ENCODE data around the gene CHST12.
"Not testable (repeated sequence)": the region's sequence is repeated elsewhere in the genome, so short reads cannot be mapped to it uniquely, and the experiment has no call there.

CHST12 gene

DNA sequence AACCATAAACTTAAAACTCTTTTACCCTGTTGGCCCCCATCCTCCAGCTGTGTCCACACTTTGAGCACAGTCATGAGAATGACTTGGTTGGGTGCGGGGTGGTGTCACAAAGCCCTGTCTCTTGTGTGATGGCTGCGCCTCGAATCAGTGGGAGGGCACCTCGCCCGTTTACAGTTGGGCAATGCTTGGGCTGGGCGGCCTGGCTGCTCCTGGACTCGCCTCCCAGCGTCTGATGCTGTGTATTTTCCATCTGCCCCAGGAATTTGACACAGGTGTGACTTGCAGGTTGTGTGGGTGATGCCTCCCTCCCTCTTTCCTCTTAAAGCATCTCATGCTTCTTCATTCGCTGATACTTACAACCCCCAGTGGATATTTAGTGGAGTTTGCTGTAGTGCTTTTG lies 33.7 kb downstream of the CHST12 start:
- DNase-seq: no peak

DNA sequence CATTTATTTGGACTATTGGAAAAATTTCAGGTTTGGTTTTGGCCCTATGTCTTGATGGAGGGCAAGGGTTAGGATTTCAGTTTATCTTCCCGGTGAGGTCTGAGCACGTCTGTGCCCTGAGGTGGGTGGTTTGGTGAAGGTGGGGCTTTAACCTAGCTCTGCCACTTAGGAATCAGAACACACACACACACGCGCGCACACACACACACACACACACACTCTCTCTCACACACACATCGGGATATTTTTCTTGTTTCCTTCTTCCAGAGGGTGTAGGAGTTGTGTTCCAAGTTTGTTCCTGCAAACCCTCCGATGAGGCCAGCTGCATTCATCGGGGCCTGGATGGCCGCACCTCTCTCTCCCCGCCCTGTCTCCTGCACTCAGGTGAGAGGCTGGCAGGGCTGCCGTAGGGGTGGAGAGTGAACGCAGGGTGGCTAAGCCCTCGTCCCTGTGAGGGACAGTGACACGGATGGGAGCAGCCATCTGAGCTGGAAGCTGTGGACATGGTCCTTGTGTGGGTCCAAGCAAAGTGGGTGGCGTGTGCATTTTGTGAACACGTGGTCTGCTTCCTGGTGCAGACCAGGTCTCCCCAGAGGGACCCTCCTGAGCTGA lies 34.2 kb downstream of the CHST12 start:
- no peak for DNase-seq

DNA sequence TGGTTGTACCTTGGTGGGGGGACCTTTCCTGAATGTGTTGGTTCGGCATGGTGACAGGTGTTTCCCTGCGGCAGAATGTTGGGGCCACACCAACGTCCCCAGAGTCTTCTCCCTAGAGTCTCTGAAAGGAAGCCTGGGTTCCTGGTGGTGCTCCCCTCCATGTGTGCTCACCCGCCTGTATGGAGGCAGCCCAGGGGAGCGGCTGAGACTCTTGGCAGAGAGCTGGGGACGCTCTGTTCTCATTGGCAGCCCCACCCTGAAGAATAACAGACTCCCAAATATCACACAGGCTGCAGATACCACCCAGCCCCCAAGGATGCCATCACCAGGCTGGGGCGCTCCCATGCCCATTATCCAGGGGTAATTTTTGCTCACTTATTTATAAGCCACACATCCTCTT lies 34.8 kb downstream of the CHST12 start:
- DNase-seq: no peak

DNA sequence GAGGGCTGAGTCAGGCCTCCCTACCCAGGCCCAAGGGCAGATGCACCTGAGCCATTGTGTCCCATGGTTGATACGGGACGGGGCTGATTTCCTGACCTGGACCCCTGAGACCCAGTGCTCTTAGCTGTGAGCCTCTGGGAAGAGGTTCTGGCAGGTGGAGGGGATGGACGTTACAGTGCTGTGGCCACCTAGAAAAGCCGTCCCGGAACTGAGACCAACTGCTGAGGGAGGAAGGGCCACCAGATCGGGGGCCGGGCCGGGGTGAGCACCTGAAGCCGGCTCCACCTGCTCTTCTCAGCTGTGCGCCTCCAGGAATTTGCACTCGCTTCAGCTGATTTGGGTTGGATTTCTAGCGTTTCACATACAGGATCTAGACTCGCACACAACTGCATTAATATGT lies 35.4 kb downstream of the CHST12 start:
- no peak for DNase-seq

DNA sequence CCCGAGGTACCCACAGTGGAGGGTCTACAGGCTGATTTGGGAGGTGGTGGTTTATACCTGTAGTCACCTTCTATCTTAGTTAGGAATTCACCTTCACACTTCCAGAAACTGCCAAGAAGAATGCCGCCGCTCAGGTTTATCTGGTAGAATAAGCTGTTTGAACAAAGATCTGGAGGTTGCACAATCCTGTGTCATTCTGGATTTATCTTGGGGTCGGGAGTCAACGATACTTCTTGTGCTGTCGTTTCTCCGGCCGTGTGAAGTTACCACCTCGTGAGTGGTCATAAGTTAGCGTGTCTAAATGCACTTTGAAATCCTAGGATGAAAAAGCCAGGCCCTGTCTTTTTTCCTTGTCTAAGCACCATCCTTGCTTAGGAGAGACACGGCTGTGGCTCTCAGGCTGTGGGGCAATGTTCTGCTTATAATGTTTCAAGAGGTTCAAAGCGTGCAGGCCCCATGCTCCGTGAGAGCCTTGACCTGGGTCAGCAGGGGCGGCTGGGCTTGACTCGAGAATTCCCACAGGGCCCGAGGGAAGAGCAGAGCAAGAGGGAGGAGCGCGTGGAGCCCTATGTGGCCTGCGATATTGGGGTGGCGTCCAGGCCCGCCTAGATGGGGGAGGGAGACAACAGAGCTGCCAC lies 37.3 kb downstream of the CHST12 start:
- DNase-seq: no peak

DNA sequence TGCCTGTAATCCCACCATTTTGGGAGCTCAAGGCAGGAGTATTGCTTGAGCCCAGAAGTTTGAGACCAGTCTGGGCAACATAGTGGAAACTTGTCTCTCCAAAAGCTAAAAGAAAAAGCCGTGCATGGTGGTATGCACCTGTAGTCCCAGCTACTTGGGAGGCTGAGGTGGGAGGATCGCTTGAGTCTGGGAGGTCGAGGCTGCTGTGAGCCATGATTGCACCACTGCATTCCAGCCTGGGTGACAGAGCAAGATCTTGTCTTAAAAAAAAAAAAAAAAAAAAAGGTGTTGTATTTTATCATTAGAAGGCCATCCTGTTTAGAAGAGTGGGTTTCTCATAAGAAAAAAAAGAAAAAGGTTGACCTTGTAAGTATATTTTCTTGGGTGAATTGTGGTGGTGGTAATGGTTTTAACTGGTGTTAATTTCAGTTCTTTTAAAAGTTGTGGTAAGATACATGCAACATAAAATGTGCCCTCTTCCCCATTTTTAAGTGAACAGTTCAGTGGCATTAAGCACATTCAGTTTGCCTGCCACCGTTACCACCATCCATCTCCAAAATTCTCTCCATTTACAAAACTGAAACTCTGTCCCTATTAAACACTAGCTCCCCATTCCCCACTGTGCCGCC lies 38.1 kb downstream of the CHST12 start:
- DNase-seq: no peak

DNA sequence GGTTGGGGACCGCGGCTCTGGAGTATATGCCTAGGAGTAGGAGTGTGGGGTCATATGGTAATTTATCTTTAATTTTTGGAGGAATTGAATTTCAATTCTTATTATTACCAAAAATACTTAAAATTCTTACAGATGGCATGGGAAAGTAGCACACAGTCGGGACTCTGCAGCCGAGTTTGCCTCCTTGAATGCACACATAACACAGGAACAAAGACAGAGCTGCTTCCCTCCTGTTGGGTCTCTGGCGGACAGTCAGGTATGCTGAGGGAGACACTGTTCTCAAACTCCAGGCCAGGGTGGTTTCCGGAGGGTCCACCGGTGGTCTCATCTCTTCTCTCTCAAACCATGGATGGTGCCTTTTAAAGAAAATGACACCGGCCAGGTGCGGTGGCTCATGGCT lies 40.1 kb downstream of the CHST12 start:
- DNase-seq: no peak

DNA sequence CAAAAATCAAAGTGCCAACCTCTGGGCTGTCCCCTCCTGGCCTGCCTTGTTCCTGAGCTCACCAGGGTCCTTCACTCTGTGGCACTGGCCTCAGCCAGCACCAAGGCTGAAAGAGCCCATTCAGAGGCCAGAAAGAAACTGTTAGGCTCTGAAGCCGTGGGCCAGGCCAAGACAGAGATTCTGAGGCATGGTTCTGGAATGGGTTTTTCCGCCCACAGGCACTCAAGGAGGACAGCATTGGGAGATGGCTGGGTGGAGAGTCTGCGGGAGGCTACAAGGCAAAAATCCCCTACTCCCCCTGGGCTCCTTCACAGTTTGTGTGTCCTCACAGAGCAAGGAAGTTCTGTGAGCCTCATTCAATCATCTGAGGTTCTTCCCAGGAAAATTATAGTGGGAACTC lies 41.1 kb downstream of the CHST12 start:
- peak; percentile 66 for DNase-seq

DNA sequence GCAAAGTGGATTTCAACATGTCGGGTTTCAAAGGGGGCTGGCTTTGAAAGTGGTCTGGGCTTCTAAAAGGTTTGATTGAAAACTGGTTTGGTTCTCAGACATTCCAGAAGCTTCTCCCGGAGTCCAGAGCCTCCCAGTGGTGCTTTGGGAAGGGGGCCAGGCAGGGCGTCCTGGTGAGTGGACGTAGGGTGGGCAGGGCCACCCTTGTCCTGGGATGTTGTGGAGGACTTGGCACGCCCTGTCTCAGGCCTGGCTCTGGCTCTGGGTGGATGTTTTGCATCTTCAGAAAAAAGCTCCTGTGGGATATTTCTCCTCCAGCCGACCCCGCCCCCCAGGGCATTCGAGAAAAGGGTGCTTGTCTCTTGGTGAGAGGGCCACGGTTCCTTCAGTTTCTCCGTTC lies 41.6 kb downstream of the CHST12 start:
- DNase-seq: no peak

DNA sequence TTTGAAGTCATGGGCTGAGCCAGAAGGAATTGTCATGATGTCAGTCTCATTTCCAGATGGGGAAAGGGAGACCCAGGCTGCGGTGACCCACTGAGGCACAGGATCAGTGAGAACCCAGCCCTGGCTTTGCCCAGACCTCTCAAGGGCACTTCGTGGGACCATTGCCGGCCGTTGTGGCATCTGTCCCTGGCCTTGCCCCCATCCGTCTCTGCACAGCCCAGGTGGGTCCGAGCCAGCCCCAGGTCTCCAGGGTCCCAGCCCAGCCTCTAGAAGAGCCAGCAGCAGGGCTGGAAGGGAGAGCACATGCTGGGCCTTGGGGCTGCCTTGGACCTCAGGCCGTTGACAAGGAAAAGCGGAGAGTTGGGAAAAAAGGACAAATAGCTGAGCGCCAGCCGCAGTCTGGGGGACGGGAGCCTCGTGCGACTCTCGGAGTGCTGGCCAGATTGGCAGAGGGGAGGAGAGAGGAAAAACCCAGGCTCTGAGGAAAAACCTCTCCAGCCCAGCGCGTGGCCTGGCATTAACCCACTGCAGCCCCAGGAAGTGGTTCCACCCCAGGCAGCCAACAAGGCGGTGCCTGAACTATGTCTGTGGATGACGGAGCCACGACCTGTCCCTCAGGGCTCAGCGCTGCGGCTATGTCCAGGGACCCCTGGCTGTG lies 42.6 kb downstream of the CHST12 start:
- no peak for DNase-seq

DNA sequence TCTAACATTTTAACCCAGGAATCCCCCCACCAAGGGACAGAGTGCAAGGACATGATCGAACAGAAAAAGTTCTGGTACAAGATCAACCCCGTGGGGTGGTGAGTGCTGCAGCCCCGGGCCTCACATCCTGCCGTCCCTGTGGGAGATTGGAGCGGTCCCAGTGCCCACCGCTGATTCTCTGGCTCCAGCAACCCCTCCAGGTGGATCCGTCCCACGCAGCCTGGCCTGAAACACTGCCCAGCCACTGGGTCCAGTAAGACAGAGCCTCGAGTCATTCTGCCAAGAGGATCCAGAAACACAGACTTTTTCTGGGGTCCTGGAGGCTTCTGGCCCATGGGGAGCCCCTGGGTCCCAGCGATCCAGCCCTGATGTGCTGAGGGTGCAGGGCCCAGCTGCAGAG lies 43.3 kb downstream of the CHST12 start:
- no peak for DNase-seq

DNA sequence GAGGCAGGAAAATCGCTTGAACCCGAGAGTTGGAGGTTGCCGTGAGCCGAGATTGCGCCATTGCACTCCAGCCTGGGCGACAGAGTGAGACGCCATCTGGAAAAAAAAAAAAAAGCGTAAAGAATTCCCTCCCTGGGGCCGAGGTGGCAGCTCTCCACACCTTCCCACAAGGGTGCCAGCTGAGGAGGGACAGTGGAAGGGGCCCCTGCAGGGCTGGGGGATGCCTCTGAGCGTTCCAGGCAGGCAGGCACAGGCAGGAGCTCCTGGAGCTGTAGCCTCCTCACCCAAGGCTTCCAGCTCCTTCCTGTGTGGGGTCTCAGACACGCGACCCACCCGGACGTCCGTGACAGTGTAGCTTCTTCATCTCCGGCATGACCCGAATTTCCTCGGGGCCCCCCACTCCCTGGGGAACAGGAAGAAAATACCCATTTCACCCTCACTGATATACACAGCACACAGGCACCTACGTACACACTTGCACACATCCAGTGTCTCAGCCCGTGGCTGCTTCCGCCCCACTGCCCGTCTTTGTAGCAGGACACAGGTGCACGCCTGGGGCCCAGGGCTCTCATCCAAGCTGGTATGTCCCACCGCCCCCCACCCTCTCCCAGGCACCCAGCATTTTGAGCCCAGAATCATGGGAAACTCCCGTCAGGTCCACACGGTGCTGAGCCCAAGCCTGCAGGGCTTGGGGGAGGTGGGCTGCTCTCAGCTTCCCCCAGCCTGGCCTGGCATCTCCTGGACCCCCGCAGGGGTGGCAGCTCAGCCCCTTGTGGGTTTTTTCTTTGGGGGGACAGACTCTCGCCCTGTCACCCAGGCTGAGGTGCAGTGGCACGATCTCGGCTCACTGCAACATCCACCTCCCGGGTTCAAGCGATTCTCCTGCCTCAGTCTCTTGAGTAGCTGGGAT lies 47.0 kb downstream of the CHST12 start:
- DNase-seq: no peak

DNA sequence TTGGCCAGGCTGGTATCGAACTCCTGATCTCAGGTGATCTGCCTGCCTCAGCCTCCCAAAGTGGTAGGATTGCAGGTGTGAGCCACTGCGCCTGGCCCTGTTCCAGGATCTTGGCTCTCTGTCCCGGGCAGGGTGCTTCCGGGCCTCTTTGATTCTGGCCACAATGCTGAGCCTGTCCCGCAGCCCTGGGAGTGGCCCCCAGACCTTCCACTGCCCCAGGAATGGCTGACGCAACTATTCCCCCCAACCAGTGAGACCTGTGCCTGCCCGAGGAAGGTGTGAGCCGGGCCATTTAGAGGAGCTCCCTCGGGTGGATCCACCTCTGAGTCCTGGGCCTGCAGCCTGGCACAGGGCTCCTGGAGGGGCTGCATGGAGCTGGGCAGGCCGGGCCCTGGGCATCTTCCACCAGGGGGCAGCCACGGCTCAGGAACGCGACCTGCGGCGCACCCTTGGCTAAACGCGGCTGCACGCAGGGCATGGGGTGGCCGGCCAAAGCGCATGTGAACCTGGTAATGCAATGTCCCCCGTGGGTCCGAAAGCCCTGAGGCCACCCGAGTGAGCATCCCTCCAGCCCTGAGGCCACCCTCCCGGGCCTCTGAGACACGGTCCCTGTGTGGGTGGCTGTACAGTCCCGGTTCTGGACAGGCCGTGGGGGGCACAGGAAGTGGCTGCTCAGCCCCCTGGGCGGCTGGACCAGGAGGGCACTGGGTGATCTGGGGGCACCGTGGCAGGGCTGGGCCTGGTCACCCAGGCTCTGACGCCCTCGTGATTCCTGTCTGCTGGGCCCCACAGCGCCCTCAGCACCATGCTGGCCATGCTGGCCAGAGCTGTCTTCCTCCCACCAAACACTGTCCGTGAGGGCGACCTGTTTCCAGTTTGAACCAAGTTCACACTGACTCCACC lies 48.0 kb downstream of the CHST12 start:
- peak; percentile 51 for DNase-seq

DNA sequence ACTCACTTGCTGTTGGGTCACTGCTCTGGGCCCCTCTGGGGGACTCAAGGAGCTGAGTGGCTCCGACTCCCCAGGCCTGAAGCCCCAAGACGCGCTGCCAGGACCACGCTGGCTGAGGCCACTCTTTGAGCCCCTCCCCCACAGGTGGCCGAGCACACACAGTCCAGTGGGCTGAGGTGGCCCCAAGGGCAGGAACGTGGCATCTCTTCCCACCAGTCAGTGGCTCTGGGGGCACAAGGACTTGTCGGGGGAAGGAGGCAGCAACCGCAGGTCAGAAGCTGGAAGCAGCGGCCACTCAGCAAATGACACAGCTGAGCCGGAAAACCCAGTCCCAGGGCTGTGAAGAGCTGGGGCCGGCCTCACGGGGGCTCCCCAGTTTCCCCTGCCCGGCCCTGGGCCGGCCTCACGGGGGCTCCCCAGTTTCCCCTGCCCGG lies 48.7 kb downstream of the CHST12 start:
- no peak for DNase-seq

DNA sequence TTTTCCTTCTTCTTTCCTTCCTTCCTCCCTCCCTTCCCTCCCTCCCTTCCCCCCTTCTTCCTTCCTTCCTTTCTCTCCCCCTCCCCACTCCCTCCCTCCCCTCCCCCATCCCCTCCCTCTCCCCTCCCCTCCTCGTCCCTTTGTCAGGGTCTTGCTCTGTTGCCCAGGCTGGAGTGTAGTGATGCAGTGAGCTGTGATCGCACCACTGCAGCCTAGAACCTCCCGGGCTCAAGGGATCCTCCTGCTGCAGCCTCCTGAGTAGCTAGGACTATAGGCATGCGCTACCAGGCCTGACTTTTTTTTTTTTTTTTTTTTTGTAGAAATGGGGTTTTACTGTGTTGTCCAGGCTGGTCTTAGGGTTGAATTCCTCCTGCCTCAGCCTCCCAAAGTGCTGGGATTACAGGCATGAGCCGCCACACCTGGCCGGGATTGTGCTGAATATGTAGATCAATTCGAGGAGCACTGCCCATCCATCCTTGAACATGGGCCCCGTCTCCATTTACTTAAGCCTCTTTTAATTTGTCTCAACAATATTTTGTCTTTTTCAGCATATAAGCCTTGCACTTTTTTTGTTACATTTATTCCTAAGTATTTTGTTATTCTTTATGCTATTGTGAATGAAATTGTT lies 49.3 kb downstream of the CHST12 start:
- DNase-seq: no peak

DNA sequence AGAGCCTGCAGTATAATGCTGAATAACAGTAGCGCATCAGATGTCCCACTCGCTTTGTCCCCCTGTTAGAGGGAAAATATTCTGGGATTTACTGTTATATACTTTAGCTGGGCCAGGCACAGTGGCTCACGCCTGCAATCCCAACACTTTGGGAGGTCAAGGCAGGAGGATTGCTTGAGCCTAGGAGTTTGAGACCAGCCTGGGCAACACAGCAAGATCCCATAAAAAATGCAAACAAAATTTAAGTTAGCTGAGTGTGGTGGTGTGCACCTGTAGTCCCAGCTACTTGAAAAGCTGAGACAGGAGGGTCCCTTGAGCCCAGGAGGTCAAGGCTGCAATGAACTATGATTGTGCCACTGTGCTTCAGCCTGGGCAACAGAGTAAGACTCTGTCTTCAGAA lies 50.4 kb downstream of the CHST12 start:
- DNase-seq: not testable (repeated sequence)

DNA sequence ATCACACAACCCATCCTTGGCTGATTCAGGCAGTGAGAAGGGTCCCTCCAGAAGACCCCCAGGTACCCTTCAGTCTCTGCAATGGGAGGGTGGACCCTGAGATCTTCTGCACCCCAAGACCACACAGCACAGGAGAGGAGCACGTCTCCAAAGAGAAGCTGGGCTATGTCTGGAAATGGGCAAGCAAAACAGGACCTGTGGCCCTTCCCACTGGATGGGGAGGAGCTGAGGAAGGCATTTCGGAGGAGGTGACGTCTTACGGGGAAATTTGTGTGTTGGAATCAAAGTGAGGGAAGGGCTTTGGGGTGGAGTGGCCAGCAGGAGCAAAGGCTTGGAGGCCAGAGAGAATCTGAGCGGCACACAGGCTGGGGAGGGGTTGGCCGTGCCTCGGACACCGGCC lies 56.3 kb downstream of the CHST12 start:
- DNase-seq: no peak

DNA sequence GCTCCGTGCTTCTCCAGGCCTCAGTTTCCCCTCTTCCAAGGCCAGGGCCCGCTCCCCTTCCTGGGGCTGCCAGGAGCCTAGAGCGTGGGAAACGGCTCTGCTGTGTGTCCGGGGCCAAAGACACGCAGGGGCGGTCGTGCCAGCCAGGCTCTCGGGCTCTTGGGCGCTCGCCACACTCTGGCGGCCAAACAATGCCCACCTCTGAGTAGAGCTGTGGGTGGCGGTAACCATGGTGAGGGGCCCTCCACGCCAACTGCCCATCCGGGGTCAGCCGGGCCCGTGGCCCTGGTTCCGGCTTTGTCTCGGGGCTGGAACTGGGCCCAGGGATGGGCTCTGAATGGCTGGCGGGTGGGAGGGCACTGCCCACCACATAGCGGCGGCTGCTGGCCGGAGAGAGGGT lies 56.8 kb downstream of the CHST12 start:
- DNase-seq: no peak

DNA sequence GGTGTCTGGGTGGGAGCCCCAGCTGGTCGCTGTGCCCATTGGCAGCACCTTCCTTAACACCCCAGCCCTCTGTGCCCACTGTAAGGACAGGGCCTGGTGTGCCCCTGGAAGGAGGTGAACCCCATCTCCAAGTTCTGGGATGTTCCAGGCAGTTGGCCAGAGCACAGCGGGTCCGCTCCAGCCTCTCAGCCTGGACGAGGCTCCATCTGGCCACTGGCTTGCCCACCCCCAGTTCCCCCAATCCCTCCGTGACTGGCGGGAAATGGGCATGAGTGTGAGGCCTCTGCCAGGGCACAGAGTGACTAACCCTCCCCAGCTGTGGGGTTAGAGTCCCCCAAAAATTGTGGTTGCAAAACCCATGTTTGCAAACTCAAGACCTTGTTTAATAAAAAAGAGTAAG lies 57.2 kb downstream of the CHST12 start:
- no peak for DNase-seq

DNA sequence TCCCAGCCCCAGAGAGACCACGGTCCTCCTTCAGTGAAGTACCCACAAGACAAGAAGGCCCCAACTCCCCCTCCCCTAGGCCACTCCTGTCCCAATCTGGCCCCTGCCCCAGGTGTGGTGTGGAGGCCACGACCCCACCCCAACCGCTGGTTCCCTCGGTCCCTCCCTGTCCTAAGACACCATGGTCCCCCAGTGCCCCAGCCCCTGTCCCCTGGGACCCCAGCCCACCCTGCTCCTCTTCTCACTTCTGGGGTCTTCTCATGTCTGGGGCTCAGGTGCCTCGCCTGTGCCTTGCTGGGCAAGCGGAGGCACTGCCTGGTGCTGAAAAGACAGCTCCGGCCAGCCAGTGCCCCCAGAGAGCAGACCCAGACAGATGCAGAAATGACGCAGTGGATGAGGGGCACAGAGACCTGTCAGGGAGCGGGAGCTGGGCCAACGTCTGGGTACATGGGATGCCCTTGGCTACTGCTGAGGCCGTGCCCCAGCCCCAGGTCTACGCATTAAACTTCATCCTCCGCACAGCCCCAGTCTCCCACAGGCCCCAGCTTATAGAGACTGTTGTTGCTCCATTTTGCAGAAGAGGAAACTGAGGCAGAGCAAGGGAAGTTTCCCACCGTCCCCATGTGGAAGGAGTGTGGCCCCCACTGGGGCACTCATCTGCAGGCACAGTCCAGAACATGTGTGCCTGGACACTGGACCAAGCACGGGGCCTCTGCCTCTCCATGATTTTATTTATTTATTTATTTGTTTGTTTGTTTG lies 58.0 kb downstream of the CHST12 start:
- DNase-seq: no peak
